HL-60 (cell line): ENCODE measurements around the gene DTNA.

Experiments
- CTCF ChIP-seq: IDR thresholded peaks from one replicate; pipeline ENCODE4 v1.5.1; 2011; ENCODE audit warnings: low read length, control low read depth, inconsistent platforms; ENCODE audit not compliant: insufficient read depth
- GABPA ChIP-seq: IDR thresholded peaks from 2 replicates; pipeline ENCODE4 v1.6.1; 2012; ENCODE audit warnings: low read depth
- POLR2AphosphoS5 ChIP-seq: IDR thresholded peaks from 2 replicates; pipeline ENCODE4 v1.6.1; 2012; ENCODE audit warnings: low read depth
- REST ChIP-seq: IDR thresholded peaks from 2 replicates; pipeline ENCODE4 v1.6.1; 2012; ENCODE audit warnings: low read depth; ENCODE audit not compliant: insufficient replicate concordance

- TF ChIP-seq CTCF (no peak), POLR2AphosphoS5 (no peak), REST (no peak), GABPA (no peak)
Measured at GRCh38 chr18:34928754-34929335, 218.7 kb downstream of the DTNA start.
